IMR-90 (cell line): ENCODE results near the gene CLDN22. TPM values are rescaled to one million over a fixed set of nuclear protein-coding genes. Genes with fewer than 3 reads are reported as not detected.

Source experiments
- ATAC-seq: fragments of 200-7000 bp; cut with Tn5 transposase; 2 replicates; pipeline ENCODE4 v1.9.1; 2020; ENCODE audit warnings: low read depth, mild to moderate bottlenecking, moderate library complexity
- BruUV-seq: library from RNA; stranded (reverse); fragments of 400-500 nt; replicated peaks from 2 replicates; lab custom pipeline; 2021; lab: Mats Ljungman, UMichigan
- CTCF ChIA-PET: fragments of 300-600 bp; formaldehyde crosslinking; extraction: SDS; loops from one replicate; lab custom pipeline; 2021; ENCODE audit warnings: antibody characterized with exemption; lab: Yijun Ruan, JAX
- POLR2A ChIA-PET: fragments of 300-600 bp; sonication (Branson Sonifier 250); formaldehyde crosslinking; loops from one replicate; lab custom pipeline; 2022; ENCODE audit warnings: antibody characterized with exemption; ENCODE audit not compliant: unreplicated experiment; lab: Charles Lee
- DNase-seq: peaks from one replicate; pipeline ENCODE4 v3.0.0; 2013
- H2AFZ ChIP-seq: replicated peaks from 2 replicates; pipeline ENCODE3; 2013; ENCODE audit warnings: low read length, mild to moderate bottlenecking; ENCODE audit not compliant: poor library complexity
- H2AK5ac ChIP-seq: 2 replicates; pipeline ENCODE4 v1.6.1; 2013; ENCODE audit warnings: low read depth, low read length, inconsistent platforms
- H2AK9ac ChIP-seq: replicated peaks from 2 replicates; pipeline ENCODE3; 2013; ENCODE audit warnings: mild to moderate bottlenecking, low read depth, low read length, moderate library complexity; ENCODE audit not compliant: poor library complexity
- H2BK120ac ChIP-seq: 2 replicates; pipeline ENCODE4 v1.6.1; 2013; ENCODE audit warnings: low read depth, low read length, inconsistent platforms
- H2BK15ac ChIP-seq: 3 replicates; pipeline ENCODE4 v1.6.1; 2013; ENCODE audit warnings: low read depth, low read length, inconsistent platforms
- H2BK20ac ChIP-seq: 2 replicates; pipeline ENCODE4 v1.6.1; 2013; ENCODE audit warnings: low read depth, mild to moderate bottlenecking, inconsistent platforms, low read length, moderate library complexity
- H2BK5ac ChIP-seq: 2 replicates; pipeline ENCODE4 v1.6.1; 2013; ENCODE audit warnings: mild to moderate bottlenecking, low read depth, low read length, inconsistent platforms; ENCODE audit not compliant: poor library complexity, severe bottlenecking
- H3K14ac ChIP-seq: replicated peaks from 2 replicates; pipeline ENCODE4 v1.6.1; 2013; ENCODE audit warnings: low read depth, low read length, inconsistent platforms
- H3K18ac ChIP-seq: 2 replicates; pipeline ENCODE4 v1.6.1; 2013; ENCODE audit warnings: low read depth, low read length, control low read depth
- H3K23ac ChIP-seq: 2 replicates; pipeline ENCODE4 v1.6.1; 2013; ENCODE audit warnings: low read depth, low read length, inconsistent platforms
- H3K27ac ChIP-seq: 2 replicates; pipeline ENCODE4 v1.5.1; 2013; ENCODE audit warnings: mild to moderate bottlenecking, control low read depth, low read length; ENCODE audit not compliant: insufficient read depth
- H3K27me3 ChIP-seq: 2 replicates; pipeline ENCODE4 v1.6.1; 2013; ENCODE audit warnings: low read length; ENCODE audit not compliant: control insufficient read depth, insufficient read depth
- H3K36me3 ChIP-seq: 2 replicates; pipeline ENCODE4 v1.6.1; 2013; ENCODE audit warnings: low read length, mixed read lengths; ENCODE audit not compliant: control insufficient read depth, insufficient read depth
- H3K4ac ChIP-seq: 2 replicates; pipeline ENCODE4 v1.6.1; 2013; ENCODE audit warnings: low read depth, low read length, inconsistent platforms
- H3K4me1 ChIP-seq: 2 replicates; pipeline ENCODE4 v1.6.1; 2013; ENCODE audit warnings: low read length, mixed read lengths; ENCODE audit not compliant: control insufficient read depth, insufficient read depth
- H3K4me2 ChIP-seq: 2 replicates; pipeline ENCODE4 v1.6.1; 2013; ENCODE audit warnings: low read depth, mild to moderate bottlenecking, control low read depth, low read length, moderate library complexity
- H3K4me3 ChIP-seq: 2 replicates; pipeline ENCODE4 v1.5.1; 2013; ENCODE audit warnings: low read depth, mild to moderate bottlenecking, control low read depth, low read length, moderate library complexity; ENCODE audit not compliant: insufficient read depth
- H3K56ac ChIP-seq: 2 replicates; pipeline ENCODE4 v1.6.1; 2013; ENCODE audit warnings: low read length, inconsistent platforms; ENCODE audit not compliant: insufficient read depth; ENCODE audit errors: extremely low read depth
- H3K79me1 ChIP-seq, 2 experiments: 2 replicates each; pipeline ENCODE4 v1.6.1; 2013; ENCODE audit warnings: low read length in 2 of 2, inconsistent platforms in 1 of 2, low read depth in 1 of 2
- H3K9ac ChIP-seq: 2 replicates; pipeline ENCODE4 v1.6.1; 2013; ENCODE audit warnings: low read depth, low read length, control low read depth
- H3K9me1 ChIP-seq: 2 replicates; pipeline ENCODE4 v1.6.1; 2013; ENCODE audit warnings: low read length, inconsistent platforms; ENCODE audit not compliant: insufficient read depth
- H3K9me3 ChIP-seq: 2 replicates; pipeline ENCODE4 v1.6.1; 2013; ENCODE audit warnings: low read length; ENCODE audit not compliant: control insufficient read depth, insufficient read depth
- H4K20me1 ChIP-seq: 2 replicates; pipeline ENCODE4 v1.6.1; 2013; ENCODE audit warnings: low read length, inconsistent platforms; ENCODE audit not compliant: insufficient read depth
- H4K5ac ChIP-seq: 2 replicates; pipeline ENCODE4 v1.6.1; 2013; ENCODE audit warnings: mild to moderate bottlenecking, low read depth, low read length, control low read depth
- H4K8ac ChIP-seq, 2 experiments: 2 replicates each; pipeline ENCODE4 v1.6.1; 2013; ENCODE audit warnings: low read depth in 2 of 2, low read length in 2 of 2, control low read depth in 1 of 2, inconsistent platforms in 1 of 2
- H4K91ac ChIP-seq: 2 replicates; pipeline ENCODE4 v1.6.1; 2013; ENCODE audit warnings: low read depth, low read length, inconsistent platforms; ENCODE audit not compliant: insufficient read depth
- RCOR1 ChIP-seq: IDR thresholded peaks from 2 replicates; pipeline ENCODE4 v1.6.1; 2012; ENCODE audit warnings: mild to moderate bottlenecking, low read length, improper control_type of control experiment; ENCODE audit not compliant: insufficient replicate concordance
- WGBS, 2 experiments: methylation state at CpG; one replicate each; pipeline versions ENCODE4 v1.1.5 to v1.1.7; 2013; ENCODE audit warnings: missing lambda C conversion rate in 2 of 2; ENCODE audit not compliant: insufficient read length in 1 of 2; ENCODE audit errors: extremely low coverage in 2 of 2; 5-methylcytosine and 5-hydroxymethylcytosine counted together
- dilution Hi-C: fragments of 300-500 bp; cut with HindIII; formaldehyde crosslinking; loops from one replicate; pipeline ENCODE4 v1.14.3; 2018; ENCODE audit warnings: low sequenced_read_pairs; ENCODE audit not compliant: unreplicated experiment
- in situ Hi-C: fragments of 300-500 bp; cut with MboI; formaldehyde crosslinking; loops from 3 replicates; pipeline ENCODE4 v1.14.3; 2019; ENCODE audit warnings: low sequenced_read_pairs, inconsistent platforms, mixed read lengths
- intact Hi-C: fragments of 100-400 bp; cut with micrococcal nuclease; formaldehyde crosslinking; loops from 2 replicates; pipeline ENCODE4 v1.10.0; 2022
- polyA plus RNA-seq, 3 experiments: library from polyadenylated mRNA; depleted of rRNA; stranded (reverse); fragments of >200 nt; gene quantifications; 2 replicates each; pipeline ENCODE4 v1.2.3, GENCODE V29; 2012; ENCODE audit warnings: low replicate concordance in 1 of 3
- total RNA-seq: library from RNA; depleted of rRNA; stranded (reverse); fragments of >200 nt; gene quantifications from 2 replicates; pipeline ENCODE4 v1.2.3, GENCODE V29; 2012

Gene CLDN22
- total and polyA plus RNA-seq, 2 of the 4 experiments (the other 2 are of a cell fraction) = not detected

GRCh38 chr4:183345261-183345660 lies 25.2 kb upstream of the CLDN22 start:
- no peak overlapping the region for H3K56ac ChIP-seq
- no peak overlapping the region for H3K18ac ChIP-seq
- no peak overlapping the region for H2BK5ac ChIP-seq
- H4K20me1 ChIP-seq = no peaks in the 10 kb centered on the region
- 0 out of 2 replicates have a peak overlapping the region, but pooled peaks have one; percentile 4 for H3K23ac ChIP-seq
- no peak overlapping the region for H2AK5ac ChIP-seq
- no peaks in the 10 kb centered on the region for H3K9me3 ChIP-seq
- H3K79me1 ChIP-seq = no peaks in the 10 kb centered on the region
- BruUV-seq = no TSS peak
- H3K9ac ChIP-seq = no peak overlapping the region
- H2AK9ac ChIP-seq = no peak overlapping the region
- in situ Hi-C loops = no loop called here
- H3K27ac ChIP-seq = no peak overlapping the region
- H4K91ac ChIP-seq = no peak overlapping the region
- peaks cover 10% of the 10 kb centered on the region; the same call in 1 of the 2 replicates for H3K4me1 ChIP-seq
- POLR2A ChIA-PET = no interaction called here
- 76% methylated on average over 4 of the region's 4 CpGs; no CpG with 5 or more reads in 1 of the 2 experiments for WGBS, 2 experiments
- DNase-seq = no peak
- H2AFZ ChIP-seq = no peak overlapping the region
- H3K4me2 ChIP-seq = no peak overlapping the region
- H4K5ac ChIP-seq = no peak overlapping the region
- intact Hi-C loops = no loop called here
- CTCF ChIA-PET = no interaction called here
- no peak overlapping the region for H2BK20ac ChIP-seq
- H3K27me3 ChIP-seq = no peaks in the 10 kb centered on the region
- no peak for TF ChIP-seq RCOR1
- H2BK120ac ChIP-seq = no peak overlapping the region
- dilution Hi-C loops = no loop called here
- no peak overlapping the region for H3K4me3 ChIP-seq
- H3K14ac ChIP-seq = no peak overlapping the region
- H3K9me1 ChIP-seq = 0 out of 2 replicates have a peak, but pooled peaks cover 5% of the 10 kb centered on the region
- H3K4ac ChIP-seq = no peak overlapping the region; the same call in 1 of the 2 replicates
- ATAC-seq = no peak
- 0 out of 4 replicates have a peak overlapping the region, but pooled peaks of 1 of the 2 experiments have one; percentile 10 for H4K8ac ChIP-seq
- H2BK15ac ChIP-seq = peak overlapping the region; percentile 43; the same call in 1 of the 3 replicates
- no peaks in the 10 kb centered on the region for H3K36me3 ChIP-seq
